Sigmoid colon (tissue), 7 donors: ENCODE data around the gene CHPF. TPM values are rescaled to one million over a fixed set of nuclear protein-coding genes. Genes with fewer than 3 reads are reported as not detected.

ENCODE experiments used
- DNase-seq: peaks from one replicate; pipeline ENCODE4 v3.0.0-alpha.2; 2019
- H3K27ac ChIP-seq, 4 donors: fragments of 200-600 bp; sonication (generic); one replicate each; pipeline ENCODE4 v1.5.1; 2016 to 2019; ENCODE audit warnings: mild to moderate bottlenecking in 1 of 4
- H3K27me3 ChIP-seq, 3 donors: fragments of 200-600 bp; sonication (generic); one replicate each; pipeline ENCODE4 v1.5.1; 2019; ENCODE audit warnings: mild to moderate bottlenecking in 1 of 3
- H3K36me3 ChIP-seq, 4 donors: fragments of 200-600 bp; sonication (generic); one replicate each; pipeline ENCODE4 v1.5.1; 2016 to 2019
- H3K4me1 ChIP-seq, 4 donors: fragments of 200-600 bp; sonication (generic); one replicate each; pipeline ENCODE4 v1.5.1; 2017 to 2019
- H3K4me3 ChIP-seq, 4 donors: fragments of 200-600 bp; sonication (generic); one replicate each; pipeline ENCODE4 v1.5.1; 2017 to 2019; ENCODE audit warnings: mild to moderate bottlenecking in 2 of 4, moderate library complexity in 1 of 4
- H3K9me3 ChIP-seq, 4 donors: fragments of 200-600 bp in 3 of 4; sonication (generic) in 3 of 4; one replicate each; pipeline versions ENCODE4 v1.5.1 to v1.6.1; 2013 to 2019
- CTCF ChIP-seq, 4 experiments: fragments of 450-650 bp in 3 of 4; fragments of 200-600 bp in 1 of 4; IDR thresholded peaks; one replicate each; pipeline ENCODE4 v1.5.1; 2016 to 2019; ENCODE audit warnings: antibody characterized with exemption in 4 of 4, mild to moderate bottlenecking in 3 of 4, moderate library complexity in 2 of 4
- EP300 ChIP-seq, 4 donors: sonication (generic); formaldehyde crosslinking; IDR thresholded peaks; one replicate each; pipeline ENCODE4 v1.6.1; 2017; ENCODE audit warnings: antibody characterized with exemption in 4 of 4
- POLR2A ChIP-seq, 2 donors: fragments of 450-650 bp; IDR thresholded peaks; one replicate each; pipeline ENCODE4 v1.6.1; 2016; ENCODE audit warnings: antibody characterized with exemption in 2 of 2, mild to moderate bottlenecking in 2 of 2, moderate library complexity in 2 of 2
- POLR2AphosphoS5 ChIP-seq, 4 donors: sonication (generic); formaldehyde crosslinking; IDR thresholded peaks; one replicate each; pipeline ENCODE4 v1.6.1; 2017; ENCODE audit warnings: antibody characterized with exemption in 4 of 4
- WGBS, 2 donors: extraction: QIAGEN DNeasy Blood & Tissue Kit; methylation state at CpG; one replicate each; pipeline ENCODE4 v1.1.7; 2013; 5-methylcytosine and 5-hydroxymethylcytosine counted together
- intact Hi-C: fragments of 100-400 bp; cut with DNase I; formaldehyde crosslinking; loops from one replicate; pipeline ENCODE4 v1.15.1; 2023
- polyA plus RNA-seq, 3 donors: library from polyadenylated mRNA; stranded (reverse); fragments of 200-250 nt; gene quantifications; one replicate each; pipeline ENCODE4 v1.2.3, GENCODE V29; 2013
- total RNA-seq, 4 donors: library from RNA; depleted of rRNA; stranded (reverse); fragments of >200 nt; gene quantifications; one replicate each; pipeline ENCODE4 v1.1.0, GENCODE V29; 2016
- donor health status: healthy with polysubstance abuse.
- donor health status: Bipolar disorder and iron deficiency.
- donor health status: healthy.

Gene CHPF
- total and polyA plus RNA-seq, 7 donors: 5.5 to 39.1 (median 21.3) TPM

GRCh38 chr2:219522111-219523030, 21.2 kb downstream of the CHPF start:
- peaks cover 0 to 17% (median 0%) of the 10 kb centered on the region in 3 donors for H3K27me3 ChIP-seq
- peak; percentile 80 for DNase-seq

GRCh38 chr2:219521066-219521880, 22.3 kb downstream of the CHPF start:
- no peaks in the 10 kb centered on the region for H3K36me3 ChIP-seq
- peaks cover 0 to 31% (median 27%) of the 10 kb centered on the region in 4 donors for H3K4me1 ChIP-seq
- intact Hi-C loops: no loop called here
- H3K27ac ChIP-seq: peak overlapping the region; percentile 81 to 88 (median 83)
- 6 to 16% methylated on average over 14 of the region's 14 CpGs for WGBS, 2 donors
- TF ChIP-seq CTCF (IDR thresholded peaks at IDR 0.05) (peak; percentile 60 to 82 (median 70)), POLR2AphosphoS5 (IDR thresholded peaks at IDR 0.05) (no peak)
- DNase-seq: no peak
- H3K27me3 ChIP-seq: peaks cover 0 to 17% (median 0%) of the 10 kb centered on the region in 3 donors
- no peaks in the 10 kb centered on the region for H3K9me3 ChIP-seq
- H3K4me3 ChIP-seq: no peak overlapping the region

More at GRCh38 chr2:219522111-219523030, 21.2 kb downstream of the CHPF start:
- H3K4me1 ChIP-seq: peaks cover 0 to 31% (median 27%) of the 10 kb centered on the region in 4 donors
- H3K9me3 ChIP-seq: no peaks in the 10 kb centered on the region
- H3K27ac ChIP-seq: peak overlapping the region; percentile 81 to 88 (median 83)
- H3K36me3 ChIP-seq: no peaks in the 10 kb centered on the region
- TF ChIP-seq POLR2AphosphoS5 (IDR thresholded peaks at IDR 0.05) (peak in 1 of 4 donors; percentile 34), EP300 (IDR thresholded peaks at IDR 0.05) (no peak), CTCF (IDR thresholded peaks at IDR 0.05) (peak in 1 of 4 experiments; percentile 4), POLR2A (IDR thresholded peaks at IDR 0.05) (no peak)
- intact Hi-C loops: loop anchor here (2.0 kb wide), 1 partner anchor 118 kb away; no protein-coding TSS in a partner anchor
- WGBS, 2 donors: 3% methylated on average over 70 of the region's 70 CpGs
- peak overlapping the region; percentile 18 to 49 (median 43) for H3K4me3 ChIP-seq

GRCh38 chr2:219520079-219520478, 23.5 kb downstream of the CHPF start:
- Histone ChIP-seq H3K36me3 (no peaks in the 10 kb centered on the region), H3K4me3 (no peak overlapping the region), H3K27ac (no peak overlapping the region), H3K4me1 (peaks cover 0 to 31% (median 27%) of the 10 kb centered on the region in 4 donors), H3K27me3 (peaks cover 0 to 17% (median 0%) of the 10 kb centered on the region in 3 donors), H3K9me3 (no peaks in the 10 kb centered on the region)
- no peak for DNase-seq
- WGBS, 2 donors: 54 to 74% methylated on average over 8 of the region's 8 CpGs
- TF ChIP-seq EP300 (IDR thresholded peaks at IDR 0.05) (no peak), POLR2AphosphoS5 (IDR thresholded peaks at IDR 0.05) (no peak), POLR2A (IDR thresholded peaks at IDR 0.05) (no peak), CTCF (IDR thresholded peaks at IDR 0.05) (no peak)
- intact Hi-C loops: no loop called here

GRCh38 chr2:219519526-219519916, 24.1 kb downstream of the CHPF start:
- TF ChIP-seq POLR2A (IDR thresholded peaks at IDR 0.05): no peak
- TF ChIP-seq EP300 (IDR thresholded peaks at IDR 0.05): no peak
- no peak for TF ChIP-seq CTCF (IDR thresholded peaks at IDR 0.05)
- no peak for TF ChIP-seq POLR2AphosphoS5 (IDR thresholded peaks at IDR 0.05)
- WGBS, 2 donors: 77 to 83% methylated on average over 9 of the region's 9 CpGs
- Histone ChIP-seq H3K27me3 (peaks cover 0 to 23% (median 0%) of the 10 kb centered on the region in 3 donors), H3K9me3 (no peaks in the 10 kb centered on the region), H3K4me3 (no peak overlapping the region), H3K36me3 (no peaks in the 10 kb centered on the region), H3K4me1 (peaks cover 0 to 31% (median 27%) of the 10 kb centered on the region in 4 donors), H3K27ac (no peak overlapping the region)
- intact Hi-C loops: no loop called here
- DNase-seq: no peak
